OCI-LY3 (cell line): Measurements from ENCODE around the gene STRN3.

Source experiments
- H2AFZ ChIP-seq: fragments of 200-600, 300-600 bp; shearing (Covaris generic); 2 replicates; pipeline ENCODE4 v1.6.0; 2014; ENCODE audit warnings: antibody characterized with exemption, low read depth, low read length
- H3K27ac ChIP-seq: fragments of 200-600, 300-600 bp; sonication (generic); 2 replicates; pipeline ENCODE4 v1.5.1; 2014; ENCODE audit warnings: mild to moderate bottlenecking, low read length, moderate library complexity, mixed read lengths
- H3K27me3 ChIP-seq: fragments of 200-600, 300-600 bp; sonication (generic); 2 replicates; pipeline ENCODE4 v1.6.1; 2014; ENCODE audit warnings: low read depth, low read length, mixed read lengths
- H3K36me3 ChIP-seq: fragments of 200-600, 300-600 bp; sonication (generic); replicated peaks from 2 replicates; pipeline ENCODE3; 2014; ENCODE audit warnings: low read depth, low read length, mixed read lengths
- H3K4me1 ChIP-seq: fragments of 300-600, 200-600 bp; sonication (generic); 2 replicates; pipeline ENCODE4 v1.6.1; 2014; ENCODE audit warnings: low read length, mixed read lengths
- H3K4me2 ChIP-seq: fragments of 200-600, 300-600 bp; sonication (generic); 2 replicates; pipeline ENCODE4 v1.6.1; 2014; ENCODE audit warnings: low read length, mixed read lengths
- H3K4me3 ChIP-seq: fragments of 300-600, 200-600 bp; sonication (generic); 2 replicates; pipeline ENCODE4 v1.5.1; 2014; ENCODE audit warnings: antibody characterized with exemption, mild to moderate bottlenecking, low read length, moderate library complexity
- H3K79me2 ChIP-seq: fragments of 300-600, 200-600 bp; shearing (Covaris generic); 2 replicates; pipeline ENCODE4 v1.6.1; 2014; ENCODE audit warnings: mild to moderate bottlenecking, low read length, mixed read lengths
- H3K9ac ChIP-seq: fragments of 300-600, 200-600 bp; shearing (Covaris generic); 2 replicates; pipeline ENCODE4 v1.6.0; 2014; ENCODE audit warnings: mild to moderate bottlenecking, low read length, moderate library complexity
- H3K9me3 ChIP-seq: fragments of 200-600, 300-600 bp; shearing (Covaris generic); 2 replicates; pipeline ENCODE4 v1.6.1; 2014; ENCODE audit warnings: low read length, mixed read lengths; ENCODE audit not compliant: insufficient read depth
- H4K20me1 ChIP-seq: fragments of 200-600, 300-600 bp; sonication (generic); 2 replicates; pipeline ENCODE4 v1.6.1; 2016; ENCODE audit warnings: low read length, mixed read lengths; ENCODE audit not compliant: insufficient read depth
- EZH2phosphoT487 ChIP-seq: fragments of 200-600 bp; shearing (Covaris generic); IDR thresholded peaks from 2 replicates; pipeline ENCODE4 v1.6.1; 2018; ENCODE audit warnings: antibody characterized with exemption, mixed run types, low read depth
- TF ChIP-seq, protein P1 (sequence below): fragments of 200-600, 300-600 bp; sonication (generic); IDR thresholded peaks from 2 replicates; pipeline ENCODE4 v1.5.1; 2014; ENCODE audit warnings: antibody characterized with exemption, low read length, low read depth

STRN3 gene

DNA sequence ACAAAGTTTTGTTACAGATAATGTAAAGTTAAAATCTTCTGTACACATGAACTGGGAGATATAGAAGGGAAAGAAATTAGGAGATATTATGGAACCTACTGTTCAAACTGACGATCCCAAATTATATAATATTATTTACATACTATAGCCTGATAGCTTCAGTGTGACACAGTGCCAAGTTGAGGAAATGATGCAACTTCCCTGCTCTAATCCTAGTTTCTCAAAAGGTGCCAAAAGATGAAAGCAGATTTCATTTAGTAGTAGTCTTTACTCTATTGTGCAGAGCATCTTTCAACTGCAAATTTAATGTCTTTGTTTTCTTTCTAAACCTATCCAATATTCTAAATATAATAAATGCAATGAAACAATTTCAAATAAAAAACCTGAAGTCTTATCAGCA, 104.9 kb downstream of the STRN3 start:
- H3K9ac ChIP-seq = no peak overlapping the region
- H3K27me3 ChIP-seq = no peaks in the 10 kb centered on the region
- 0 out of 2 replicates have a peak, but pooled peaks cover 6% of the 10 kb centered on the region for H3K4me1 ChIP-seq
- no peaks in the 10 kb centered on the region for H4K20me1 ChIP-seq
- H3K4me2 ChIP-seq = no peak overlapping the region
- no peak overlapping the region for H3K4me3 ChIP-seq
- H3K27ac ChIP-seq = no peak overlapping the region
- no peak overlapping the region for H2AFZ ChIP-seq
- H3K79me2 ChIP-seq = no peaks in the 10 kb centered on the region
- H3K36me3 ChIP-seq = no peaks in the 10 kb centered on the region
- TF ChIP-seq EZH2phosphoT487 = no peak
- TF ChIP-seq, protein P1, sequence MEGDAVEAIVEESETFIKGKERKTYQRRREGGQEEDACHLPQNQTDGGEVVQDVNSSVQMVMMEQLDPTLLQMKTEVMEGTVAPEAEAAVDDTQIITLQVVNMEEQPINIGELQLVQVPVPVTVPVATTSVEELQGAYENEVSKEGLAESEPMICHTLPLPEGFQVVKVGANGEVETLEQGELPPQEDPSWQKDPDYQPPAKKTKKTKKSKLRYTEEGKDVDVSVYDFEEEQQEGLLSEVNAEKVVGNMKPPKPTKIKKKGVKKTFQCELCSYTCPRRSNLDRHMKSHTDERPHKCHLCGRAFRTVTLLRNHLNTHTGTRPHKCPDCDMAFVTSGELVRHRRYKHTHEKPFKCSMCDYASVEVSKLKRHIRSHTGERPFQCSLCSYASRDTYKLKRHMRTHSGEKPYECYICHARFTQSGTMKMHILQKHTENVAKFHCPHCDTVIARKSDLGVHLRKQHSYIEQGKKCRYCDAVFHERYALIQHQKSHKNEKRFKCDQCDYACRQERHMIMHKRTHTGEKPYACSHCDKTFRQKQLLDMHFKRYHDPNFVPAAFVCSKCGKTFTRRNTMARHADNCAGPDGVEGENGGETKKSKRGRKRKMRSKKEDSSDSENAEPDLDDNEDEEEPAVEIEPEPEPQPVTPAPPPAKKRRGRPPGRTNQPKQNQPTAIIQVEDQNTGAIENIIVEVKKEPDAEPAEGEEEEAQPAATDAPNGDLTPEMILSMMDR = no peak
- no peaks in the 10 kb centered on the region for H3K9me3 ChIP-seq

DNA sequence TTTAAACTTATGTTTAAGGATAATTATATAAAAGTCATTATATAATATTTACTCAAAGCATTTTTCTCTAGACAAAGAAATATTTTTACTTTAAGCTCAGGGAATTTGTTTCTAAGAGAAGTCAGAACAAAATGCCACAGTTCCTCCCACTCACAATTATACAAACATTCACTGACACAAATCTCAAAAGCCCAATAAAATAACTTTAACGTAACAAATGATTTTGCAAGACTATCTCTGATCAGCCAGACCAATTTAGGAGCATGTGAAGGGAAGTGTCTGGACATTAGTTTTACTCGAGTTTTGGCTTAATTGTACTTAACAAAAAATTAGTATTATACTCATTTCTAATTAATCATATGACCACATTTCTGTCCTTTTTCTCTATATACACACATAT, 110.6 kb downstream of the STRN3 start:
- Histone ChIP-seq H2AFZ (no peak overlapping the region), H3K9me3 (no peaks in the 10 kb centered on the region), H3K4me3 (no peak overlapping the region), H3K27me3 (no peaks in the 10 kb centered on the region), H3K79me2 (no peaks in the 10 kb centered on the region), H3K36me3 (peaks cover 9% of the 10 kb centered on the region), H3K4me1 (0 out of 2 replicates have a peak, but pooled peaks cover 4% of the 10 kb centered on the region), H3K4me2 (no peak overlapping the region), H4K20me1 (no peaks in the 10 kb centered on the region), H3K9ac (no peak overlapping the region), H3K27ac (no peak overlapping the region)
- TF ChIP-seq, protein P1 = no peak
- TF ChIP-seq EZH2phosphoT487 = no peak

DNA sequence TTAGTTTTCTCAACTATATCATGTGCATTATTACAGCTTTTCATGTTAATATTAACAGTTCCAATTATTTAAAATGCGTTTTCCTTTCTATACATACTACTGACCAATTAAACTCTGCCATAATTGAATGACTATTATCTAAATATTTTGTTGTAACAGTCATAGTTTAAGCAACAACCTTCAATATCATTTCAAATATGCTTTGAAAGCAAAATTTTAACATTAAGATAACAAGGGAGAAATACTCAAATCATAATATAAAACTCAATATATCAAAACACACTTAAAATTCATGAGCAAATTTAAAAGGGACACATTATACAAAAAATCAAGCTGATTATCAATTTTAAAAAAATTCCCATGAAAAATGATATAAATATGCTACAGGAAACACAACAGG, 111.4 kb downstream of the STRN3 start:
- Histone ChIP-seq H3K27ac (no peak overlapping the region), H3K79me2 (no peaks in the 10 kb centered on the region), H3K4me2 (no peak overlapping the region), H2AFZ (no peak overlapping the region), H3K9ac (no peak overlapping the region), H3K27me3 (no peaks in the 10 kb centered on the region), H3K4me3 (no peak overlapping the region), H3K4me1 (no peaks in the 10 kb centered on the region), H3K36me3 (peaks cover 13% of the 10 kb centered on the region), H4K20me1 (no peaks in the 10 kb centered on the region), H3K9me3 (no peaks in the 10 kb centered on the region)
- no peak for TF ChIP-seq EZH2phosphoT487
- TF ChIP-seq, protein P1 = no peak

DNA sequence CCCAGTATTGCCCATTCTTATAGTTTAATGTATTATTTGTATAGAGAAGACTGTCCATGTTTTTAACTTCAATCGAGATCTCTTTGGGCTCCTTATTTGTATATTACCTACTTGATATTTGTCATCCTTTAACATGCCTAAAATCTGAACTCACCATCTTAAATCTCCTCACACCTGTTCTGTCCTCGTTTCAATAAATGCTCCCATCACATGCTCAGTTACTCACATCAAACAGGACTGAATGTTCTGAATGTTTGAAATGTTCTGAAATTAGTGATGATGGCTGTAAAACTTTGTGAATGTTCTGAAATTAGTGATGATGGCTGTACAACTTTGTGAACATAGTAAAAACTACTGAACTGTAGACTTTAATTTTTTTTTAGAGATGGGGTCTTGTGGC, 117.4 kb downstream of the STRN3 start:
- Histone ChIP-seq H3K79me2 (no peaks in the 10 kb centered on the region), H4K20me1 (no peaks in the 10 kb centered on the region), H2AFZ (no peak overlapping the region), H3K27me3 (no peaks in the 10 kb centered on the region), H3K9me3 (no peaks in the 10 kb centered on the region), H3K36me3 (peaks cover 20% of the 10 kb centered on the region), H3K4me1 (no peaks in the 10 kb centered on the region), H3K9ac (no peak overlapping the region), H3K27ac (no peak overlapping the region), H3K4me3 (no peak overlapping the region), H3K4me2 (no peak overlapping the region)
- TF ChIP-seq, protein P1 = no peak
- no peak for TF ChIP-seq EZH2phosphoT487
